GM19025 (cell line): Measurements from ENCODE around the gene CD72.
"Not testable (repeated sequence)": the region's sequence is repeated elsewhere in the genome, so short reads cannot be mapped to it uniquely, and the experiment has no call there.

Experiments used
- ATAC-seq: cut with Tn5 transposase; IDR thresholded peaks from one replicate; pipeline ENCODE4 v1.9.1; 2021; ENCODE audit warnings: mild to moderate bottlenecking, low read depth, moderate library complexity; ENCODE audit not compliant: unreplicated experiment

Gene CD72

GRCh38 chr9:35650341-35651158 lies 32.3 kb upstream of the CD72 start, which contains the start of gene SIT1:
SIT1 (minus strand) TSS chr9:35650931; CDS start chr9:35650853, 78 bp downstream.
- no peak for ATAC-seq

GRCh38 chr9:35649431-35650340 lies 31.5 kb upstream of the CD72 start:
- ATAC-seq, result no peak

GRCh38 chr9:35646533-35647265 lies 28.5 kb upstream of the CD72 start:
- ATAC-seq, result peak; percentile 79

- no peak for ATAC-seq
These were observed 27.9 kb upstream of the CD72 start for GRCh38 chr9:35646153-35646532.

- ATAC-seq, result not testable (repeated sequence)
These were observed 27.5 kb upstream of the CD72 start for GRCh38 chr9:35645736-35646135.

GRCh38 chr9:35643046-35643445 lies 24.8 kb upstream of the CD72 start:
- no peak for ATAC-seq

- ATAC-seq, result not testable (repeated sequence)
These were observed 23.3 kb upstream of the CD72 start for GRCh38 chr9:35641478-35641877.

- not testable (repeated sequence) for ATAC-seq
These were observed 22.2 kb upstream of the CD72 start for GRCh38 chr9:35640431-35640830.

- no peak for ATAC-seq
These were observed 21.4 kb upstream of the CD72 start for GRCh38 chr9:35639631-35640030.

GRCh38 chr9:35639225-35639624 lies 21.0 kb upstream of the CD72 start:
- not testable (repeated sequence) for ATAC-seq

GRCh38 chr9:35638751-35639150 lies 20.5 kb upstream of the CD72 start:
- not testable (repeated sequence) for ATAC-seq

- not testable (repeated sequence) for ATAC-seq
These were observed 19.3 kb upstream of the CD72 start for GRCh38 chr9:35637427-35637955.

GRCh38 chr9:35636877-35637246 lies 18.6 kb upstream of the CD72 start:
- ATAC-seq, result not testable (repeated sequence)

- ATAC-seq, result no peak
These were observed 18.1 kb upstream of the CD72 start for GRCh38 chr9:35636135-35636876.

GRCh38 chr9:35635730-35636129 lies 17.5 kb upstream of the CD72 start:
- ATAC-seq, result no peak

- ATAC-seq, result no peak
These were observed 11.4 kb upstream of the CD72 start for GRCh38 chr9:35629597-35629996.

- ATAC-seq, result no peak
These were observed 10.3 kb upstream of the CD72 start for GRCh38 chr9:35628389-35628991.

GRCh38 chr9:35627575-35627974 lies 9.4 kb upstream of the CD72 start:
- no peak for ATAC-seq

- ATAC-seq, result peak; percentile 52
These were observed 1.6 kb upstream of the CD72 start for GRCh38 chr9:35619800-35620158.
